PFSK-1 (cell line): ENCODE data around the gene VAPB.

Experiments
- POLR2AphosphoS5 ChIP-seq: IDR thresholded peaks from 2 replicates; pipeline ENCODE4 v1.6.1; 2012; ENCODE audit warnings: low read depth, mild to moderate bottlenecking, control low read depth, low read length, moderate library complexity
- SIN3A ChIP-seq: IDR thresholded peaks from 2 replicates; pipeline ENCODE4 v1.6.1; 2012; ENCODE audit warnings: mild to moderate bottlenecking, low read length, moderate library complexity, borderline replicate concordance; ENCODE audit not compliant: insufficient read depth

DNA sequence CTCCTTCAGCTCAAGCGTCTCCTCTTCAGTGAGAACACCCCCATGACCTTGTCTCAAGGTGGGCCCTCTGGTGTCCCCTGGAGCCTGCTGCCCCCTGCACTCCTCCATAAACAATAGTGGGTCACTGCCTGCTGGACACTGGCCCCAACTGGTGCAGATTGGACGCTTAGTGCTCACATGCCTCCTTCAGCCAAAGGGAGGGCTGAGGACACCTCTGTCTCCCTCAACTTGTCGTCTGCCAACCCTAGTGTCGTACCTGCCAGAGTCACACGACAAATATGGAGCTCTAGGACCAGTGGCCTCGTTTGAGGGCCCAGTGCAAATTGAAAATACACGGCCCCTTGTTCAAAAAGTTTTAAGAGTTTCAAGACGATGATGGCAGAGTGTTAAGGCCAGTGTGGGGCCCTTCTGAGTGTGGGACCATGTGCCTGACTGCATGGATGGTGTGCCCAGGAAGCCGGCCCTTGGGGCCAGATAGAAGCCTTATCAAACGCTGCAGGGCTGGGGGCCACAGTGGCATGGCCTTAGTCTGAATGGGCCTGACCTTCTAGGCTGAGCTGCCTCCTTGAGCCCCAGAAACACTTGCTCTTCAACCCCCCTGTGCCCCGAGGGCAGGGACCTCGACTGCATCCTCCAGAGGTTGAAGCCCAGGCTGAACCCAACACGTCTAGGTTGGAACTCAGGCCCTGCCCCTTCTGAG lies 106.0 kb downstream of the VAPB start:
- no peak for TF ChIP-seq POLR2AphosphoS5
- TF ChIP-seq SIN3A, result no peak
